GM23338 (cell line): ENCODE measurements around the gene TSPYL2. TPM values are rescaled to one million over a fixed set of nuclear protein-coding genes. Genes with fewer than 3 reads are reported as not detected.

ENCODE experiments used
- ATAC-seq: fragments of 200-7000 bp; cut with Tn5 transposase; 3 replicates; pipeline ENCODE4 v1.9.1; 2020
- DNase-seq: peaks from one replicate; pipeline ENCODE4 v3.0.0-alpha.2; 2015; ENCODE audit warnings: low spot score
- H2AFZ ChIP-seq: fragments of 200-600 bp; sonication (generic); 2 replicates; pipeline ENCODE4 v1.8.0; 2016; ENCODE audit warnings: antibody characterized with exemption, mild to moderate bottlenecking, moderate library complexity
- H3F3A ChIP-seq: fragments of 200-600 bp; sonication (generic); replicated peaks from 2 replicates; pipeline ENCODE4 v1.8.0; 2017; ENCODE audit warnings: antibody characterized with exemption, mixed run types, low read depth
- H3K27ac ChIP-seq: fragments of 200-600 bp; sonication (generic); 2 replicates; pipeline ENCODE4 v1.6.1; 2016; ENCODE audit warnings: low read depth
- H3K27me3 ChIP-seq: fragments of 200-600 bp; sonication (generic); 2 replicates; pipeline ENCODE4 v1.8.0; 2016; ENCODE audit warnings: mild to moderate bottlenecking, mixed run types, moderate library complexity; ENCODE audit not compliant: insufficient read depth
- H3K36me3 ChIP-seq: fragments of 200-600 bp; sonication (generic); 2 replicates; pipeline ENCODE4 v1.8.0; 2016; ENCODE audit warnings: mild to moderate bottlenecking; ENCODE audit not compliant: insufficient read depth
- H3K4me1 ChIP-seq: fragments of 200-600 bp; sonication (generic); 2 replicates; pipeline ENCODE4 v1.8.0; 2016; ENCODE audit warnings: mild to moderate bottlenecking, moderate library complexity; ENCODE audit not compliant: insufficient read depth
- H3K4me2 ChIP-seq: fragments of 200-600 bp; sonication (generic); 2 replicates; pipeline ENCODE4 v1.7.1; 2017; ENCODE audit warnings: mixed run types
- H3K4me3 ChIP-seq: fragments of 200-600 bp; sonication (generic); 2 replicates; pipeline ENCODE4 v1.6.1; 2016; ENCODE audit warnings: mixed run types
- H3K79me2 ChIP-seq: fragments of 200-600 bp; sonication (generic); replicated peaks from 2 replicates; pipeline ENCODE4 v1.8.0; 2017; ENCODE audit warnings: mild to moderate bottlenecking; ENCODE audit not compliant: insufficient read depth
- H3K9me2 ChIP-seq: fragments of 200-600 bp; sonication (generic); 2 replicates; pipeline ENCODE4 v1.8.0; 2017; ENCODE audit not compliant: insufficient read depth
- H4K20me1 ChIP-seq: fragments of 200-600 bp; sonication (generic); replicated peaks from 2 replicates; pipeline ENCODE4 v1.8.0; 2017; ENCODE audit warnings: mild to moderate bottlenecking; ENCODE audit not compliant: insufficient read depth
- H3K27ac Mint-ChIP-seq: 2 replicates; pipeline ENCODE4 v1.8.0; 2020; ENCODE audit warnings: inconsistent platforms, mild to moderate bottlenecking, moderate library complexity, mixed read lengths
- H3K27me3 Mint-ChIP-seq: 3 replicates; pipeline ENCODE4 v1.8.0; 2022; ENCODE audit warnings: low read depth, mild to moderate bottlenecking, moderate library complexity, mixed read lengths, inconsistent platforms; ENCODE audit not compliant: insufficient read depth, poor library complexity
- H3K36me3 Mint-ChIP-seq: 3 replicates; pipeline ENCODE4 v1.8.0; 2021; ENCODE audit warnings: low read depth, mild to moderate bottlenecking, inconsistent platforms, moderate library complexity, mixed read lengths
- H3K4me1 Mint-ChIP-seq: 3 replicates; pipeline ENCODE4 v1.8.0; 2020; ENCODE audit warnings: mild to moderate bottlenecking, inconsistent platforms, mixed read lengths
- H3K4me3 Mint-ChIP-seq: 3 replicates; pipeline ENCODE4 v1.8.0; 2021; ENCODE audit warnings: moderate library complexity, mild to moderate bottlenecking, inconsistent platforms, mixed read lengths
- H3K9me3 Mint-ChIP-seq: 3 replicates; pipeline ENCODE4 v1.8.0; 2020; ENCODE audit warnings: moderate library complexity, mild to moderate bottlenecking, inconsistent platforms, mixed read lengths
- CREB1 ChIP-seq: fragments of 250-450 bp; sonication (Bioruptor Pico); IDR thresholded peaks from 2 replicates; pipeline ENCODE4 v1.5.0; 2020; ENCODE audit warnings: low read depth, mild to moderate bottlenecking, moderate library complexity
- EZH2phosphoT487 ChIP-seq: fragments of 200-600 bp; sonication (generic); IDR thresholded peaks from one replicate; pipeline ENCODE4 v1.8.1; 2018; ENCODE audit warnings: antibody characterized with exemption; ENCODE audit not compliant: unreplicated experiment
- JUNB ChIP-seq: IDR thresholded peaks from one replicate; pipeline ENCODE4 v1.6.1; 2016; ENCODE audit warnings: antibody characterized with exemption; ENCODE audit not compliant: unreplicated experiment
- NANOG ChIP-seq: IDR thresholded peaks from 2 replicates; pipeline ENCODE4 v1.6.1; 2016; ENCODE audit warnings: antibody characterized with exemption, borderline replicate concordance
- POLR2AphosphoS5 ChIP-seq: IDR thresholded peaks from 2 replicates; pipeline ENCODE4 v1.6.1; 2016; ENCODE audit warnings: antibody characterized with exemption, low read depth
- STAT1 ChIP-seq: IDR thresholded peaks from one replicate; pipeline ENCODE4 v1.6.1; 2016; ENCODE audit warnings: antibody characterized with exemption; ENCODE audit not compliant: unreplicated experiment
- ZNF114 ChIP-seq: fragments of 250-450 bp; sonication (Bioruptor Pico); IDR thresholded peaks from 2 replicates; pipeline ENCODE4 v1.5.0; 2020; ENCODE audit warnings: mild to moderate bottlenecking, moderate library complexity
- ZNF331 ChIP-seq: fragments of 250-450 bp; sonication (Bioruptor Pico); IDR thresholded peaks from 2 replicates; pipeline ENCODE4 v1.5.0; 2020; ENCODE audit warnings: low read depth, mild to moderate bottlenecking, moderate library complexity
- polyA plus RNA-seq: library from polyadenylated mRNA; unstranded; fragments of >200 nt; fragmentation: Nextera tagmentation; extraction: Ambion mirVana; gene quantifications from 2 replicates; pipeline ENCODE4 v1.2.1, GENCODE V29; 2016
- total RNA-seq: library from RNA; depleted of rRNA; stranded (reverse); fragments of >200 nt; shearing (Covaris generic); gene quantifications from 2 replicates; pipeline ENCODE4 v1.2.3, GENCODE V29; 2014
- TF ChIP-seq, protein P1 (sequence below): IDR thresholded peaks from one replicate; pipeline ENCODE4 v1.6.1; 2018; ENCODE audit warnings: antibody characterized with exemption; ENCODE audit not compliant: unreplicated experiment
- TF ChIP-seq, protein P2 (sequence below): IDR thresholded peaks from 2 replicates; pipeline ENCODE4 v1.6.1; 2016; ENCODE audit warnings: antibody characterized with exemption

Gene TSPYL2
- total and polyA plus RNA-seq, 2 experiments from 2014 or later = 13.4 TPM

GRCh38 chrX:53084863-53085262 lies 2.7 kb downstream of the TSPYL2 start (continued):
- TF ChIP-seq ZNF114 (CRISPR knock-in tag) (no peak), STAT1 (no peak), POLR2AphosphoS5 (no peak), CREB1 (CRISPR knock-in tag) (no peak), NANOG (no peak), EZH2phosphoT487 (no peak), ZNF331 (no peak)
- TF ChIP-seq, protein P1, sequence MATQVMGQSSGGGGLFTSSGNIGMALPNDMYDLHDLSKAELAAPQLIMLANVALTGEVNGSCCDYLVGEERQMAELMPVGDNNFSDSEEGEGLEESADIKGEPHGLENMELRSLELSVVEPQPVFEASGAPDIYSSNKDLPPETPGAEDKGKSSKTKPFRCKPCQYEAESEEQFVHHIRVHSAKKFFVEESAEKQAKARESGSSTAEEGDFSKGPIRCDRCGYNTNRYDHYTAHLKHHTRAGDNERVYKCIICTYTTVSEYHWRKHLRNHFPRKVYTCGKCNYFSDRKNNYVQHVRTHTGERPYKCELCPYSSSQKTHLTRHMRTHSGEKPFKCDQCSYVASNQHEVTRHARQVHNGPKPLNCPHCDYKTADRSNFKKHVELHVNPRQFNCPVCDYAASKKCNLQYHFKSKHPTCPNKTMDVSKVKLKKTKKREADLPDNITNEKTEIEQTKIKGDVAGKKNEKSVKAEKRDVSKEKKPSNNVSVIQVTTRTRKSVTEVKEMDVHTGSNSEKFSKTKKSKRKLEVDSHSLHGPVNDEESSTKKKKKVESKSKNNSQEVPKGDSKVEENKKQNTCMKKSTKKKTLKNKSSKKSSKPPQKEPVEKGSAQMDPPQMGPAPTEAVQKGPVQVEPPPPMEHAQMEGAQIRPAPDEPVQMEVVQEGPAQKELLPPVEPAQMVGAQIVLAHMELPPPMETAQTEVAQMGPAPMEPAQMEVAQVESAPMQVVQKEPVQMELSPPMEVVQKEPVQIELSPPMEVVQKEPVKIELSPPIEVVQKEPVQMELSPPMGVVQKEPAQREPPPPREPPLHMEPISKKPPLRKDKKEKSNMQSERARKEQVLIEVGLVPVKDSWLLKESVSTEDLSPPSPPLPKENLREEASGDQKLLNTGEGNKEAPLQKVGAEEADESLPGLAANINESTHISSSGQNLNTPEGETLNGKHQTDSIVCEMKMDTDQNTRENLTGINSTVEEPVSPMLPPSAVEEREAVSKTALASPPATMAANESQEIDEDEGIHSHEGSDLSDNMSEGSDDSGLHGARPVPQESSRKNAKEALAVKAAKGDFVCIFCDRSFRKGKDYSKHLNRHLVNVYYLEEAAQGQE = no peak
- TF ChIP-seq, protein P2, sequence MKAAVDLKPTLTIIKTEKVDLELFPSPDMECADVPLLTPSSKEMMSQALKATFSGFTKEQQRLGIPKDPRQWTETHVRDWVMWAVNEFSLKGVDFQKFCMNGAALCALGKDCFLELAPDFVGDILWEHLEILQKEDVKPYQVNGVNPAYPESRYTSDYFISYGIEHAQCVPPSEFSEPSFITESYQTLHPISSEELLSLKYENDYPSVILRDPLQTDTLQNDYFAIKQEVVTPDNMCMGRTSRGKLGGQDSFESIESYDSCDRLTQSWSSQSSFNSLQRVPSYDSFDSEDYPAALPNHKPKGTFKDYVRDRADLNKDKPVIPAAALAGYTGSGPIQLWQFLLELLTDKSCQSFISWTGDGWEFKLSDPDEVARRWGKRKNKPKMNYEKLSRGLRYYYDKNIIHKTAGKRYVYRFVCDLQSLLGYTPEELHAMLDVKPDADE = no peak

GRCh38 chrX:53085661-53086229 lies 3.6 kb downstream of the TSPYL2 start:
- Mint-ChIP-seq H3K9me3 (no peaks in the 10 kb centered on the region; the same call in 1 of the 3 replicates), H3K27ac (no peak overlapping the region), H3K36me3 (peaks cover 52% of the 10 kb centered on the region), H3K27me3 (peaks cover 6% of the 10 kb centered on the region), H3K4me1 (peaks cover 12% of the 10 kb centered on the region), H3K4me3 (no peak overlapping the region; the same call in 2 of the 3 replicates)
- no peaks in the 10 kb centered on the region for H3K9me2 ChIP-seq
- DNase-seq (no peak), ATAC-seq (no peak)
- H3K79me2 ChIP-seq = 0 out of 2 replicates have a peak, but pooled peaks cover 4% of the 10 kb centered on the region
- no peak overlapping the region for H3K27ac ChIP-seq
- TF ChIP-seq JUNB (no peak), ZNF114 (CRISPR knock-in tag) (no peak)
- TF ChIP-seq, protein P1 = no peak
- no peak overlapping the region for H2AFZ ChIP-seq
- no peaks in the 10 kb centered on the region for H3F3A ChIP-seq
- H3K4me3 ChIP-seq = no peak overlapping the region
- no peaks in the 10 kb centered on the region for H3K36me3 ChIP-seq
- H3K4me1 ChIP-seq = peaks cover 2% of the 10 kb centered on the region
- no peaks in the 10 kb centered on the region; the same call in 1 of the 2 replicates for H4K20me1 ChIP-seq
- peaks cover under 1% of the 10 kb centered on the region; the same call in 1 of the 2 replicates for H3K27me3 ChIP-seq
- H3K4me2 ChIP-seq = no peak overlapping the region
